Measurements from ENCODE around the gene KIR3DL3. TPM values are rescaled to one million over a fixed set of nuclear protein-coding genes. Genes with fewer than 3 reads are reported as not detected.
"Not testable (repeated sequence)": the region's sequence is repeated elsewhere in the genome, so short reads cannot be mapped to it uniquely, and the experiment has no call there.

Gene KIR3DL3
- polyA plus RNA-seq, 1 donor (not counting 4 experiments of a cell fraction or from before 2014, with no cell fraction given) = not detected

- Histone ChIP-seq H3K4me1 (ENCODE audit: control insufficient read depth, extremely low read depth, insufficient read depth, low read length) (no peaks in the 10 kb centered on the region), H3K36me3 (ENCODE audit: control insufficient read depth in 2 of 2, extremely low read depth in 1 of 2, insufficient read depth in 2 of 2, low read length in 2 of 2) (no peaks in the 10 kb centered on the region), H3K27me3 (ENCODE audit: control insufficient read depth, extremely low read depth, insufficient read depth, low read length) (no peaks in the 10 kb centered on the region), H3K9me1 (ENCODE audit: control insufficient read depth, extremely low read depth, insufficient read depth, low read length) (no peaks in the 10 kb centered on the region), H2AFZ (ENCODE audit: control insufficient read depth, low read length) (no peak overlapping the region), H3K79me2 (ENCODE audit: control insufficient read depth, insufficient read depth, low read length) (no peaks in the 10 kb centered on the region), H3K27ac (ENCODE audit: control insufficient read depth, insufficient read depth, low read length) (no peak overlapping the region), H3K9ac (ENCODE audit: control insufficient read depth, extremely low read depth, insufficient read depth, low read length) (no peak overlapping the region), H3K4me3 (ENCODE audit: control insufficient read depth in 2 of 3, extremely low read depth in 1 of 3, insufficient read depth in 2 of 3, low read depth in 1 of 3, low read length in 3 of 3) (no peak overlapping the region), H4K20me1 (ENCODE audit: control insufficient read depth, extremely low read depth, insufficient read depth, low read length) (no peaks in the 10 kb centered on the region), H3K9me3 (ENCODE audit: control insufficient read depth, low read depth, low read length) (peaks cover 8% of the 10 kb centered on the region), H3K4me2 (ENCODE audit: control insufficient read depth, extremely low read depth, insufficient read depth, low read depth, low read length) (no peak overlapping the region)
- no peak for TF ChIP-seq EZH2 (IDR thresholded peaks at IDR 0.05; ENCODE audit: low read length)
- no peak for TF ChIP-seq CTCF (optimal IDR thresholded peaks at IDR 0.05 in 1 of 3, IDR thresholded peaks at IDR 0.05 in 1 of 3, conservative IDR thresholded peaks at IDR 0.05 in 1 of 3; ENCODE audit: extremely low read depth in 1 of 3, insufficient read depth in 2 of 3, low read length in 3 of 3)
- no peak for FAIRE-seq
- dilution Hi-C loops (cut with MboI; ENCODE audit: extremely low pct_ligation_motif_present, low sequenced_read_pairs) = no loop called here
- no peak for DNase-seq (ENCODE audit: low read depth, low spot score)
Measured at GRCh38 chr19:54709212-54709948, 14.9 kb upstream of the KIR3DL3 start.

GRCh38 chr19:54709956-54710355 lies 14.3 kb upstream of the KIR3DL3 start:
- DNase-seq (ENCODE audit: low read depth, low spot score); H4K20me1 ChIP-seq (ENCODE audit: control insufficient read depth, extremely low read depth, insufficient read depth, low read length); H3K79me2 ChIP-seq (ENCODE audit: control insufficient read depth, insufficient read depth, low read length); H3K9ac ChIP-seq (ENCODE audit: control insufficient read depth, extremely low read depth, insufficient read depth, low read length); FAIRE-seq; H3K9me3 ChIP-seq (ENCODE audit: control insufficient read depth, low read depth, low read length); H3K4me3 ChIP-seq (ENCODE audit: control insufficient read depth in 2 of 3, extremely low read depth in 1 of 3, insufficient read depth in 2 of 3, low read depth in 1 of 3, low read length in 3 of 3); H3K27ac ChIP-seq (ENCODE audit: control insufficient read depth, insufficient read depth, low read length); H3K9me1 ChIP-seq (ENCODE audit: control insufficient read depth, extremely low read depth, insufficient read depth, low read length); H3K36me3 ChIP-seq (ENCODE audit: control insufficient read depth in 2 of 2, extremely low read depth in 1 of 2, insufficient read depth in 2 of 2, low read length in 2 of 2); H3K27me3 ChIP-seq (ENCODE audit: control insufficient read depth, extremely low read depth, insufficient read depth, low read length); H2AFZ ChIP-seq (ENCODE audit: control insufficient read depth, low read length); H3K4me2 ChIP-seq (ENCODE audit: control insufficient read depth, extremely low read depth, insufficient read depth, low read depth, low read length); H3K4me1 ChIP-seq (ENCODE audit: control insufficient read depth, extremely low read depth, insufficient read depth, low read length); dilution Hi-C loops (cut with MboI; ENCODE audit: extremely low pct_ligation_motif_present, low sequenced_read_pairs): not testable (repeated sequence)

GRCh38 chr19:54724644-54725043 lies 402 bp downstream of the KIR3DL3 start:
- FAIRE-seq (no peak), DNase-seq (ENCODE audit: low read depth, low spot score) (no peak)
- Histone ChIP-seq H3K9me1 (ENCODE audit: control insufficient read depth, extremely low read depth, insufficient read depth, low read length) (no peaks in the 10 kb centered on the region), H3K9me3 (ENCODE audit: control insufficient read depth, low read depth, low read length) (peaks cover 4% of the 10 kb centered on the region), H2AFZ (ENCODE audit: control insufficient read depth, low read length) (no peak overlapping the region), H3K27ac (ENCODE audit: control insufficient read depth, insufficient read depth, low read length) (no peak overlapping the region), H3K4me1 (ENCODE audit: control insufficient read depth, extremely low read depth, insufficient read depth, low read length) (no peaks in the 10 kb centered on the region), H3K79me2 (ENCODE audit: control insufficient read depth, insufficient read depth, low read length) (no peaks in the 10 kb centered on the region), H3K27me3 (ENCODE audit: control insufficient read depth, extremely low read depth, insufficient read depth, low read length) (no peaks in the 10 kb centered on the region), H4K20me1 (ENCODE audit: control insufficient read depth, extremely low read depth, insufficient read depth, low read length) (no peaks in the 10 kb centered on the region), H3K9ac (ENCODE audit: control insufficient read depth, extremely low read depth, insufficient read depth, low read length) (no peak overlapping the region), H3K36me3 (ENCODE audit: control insufficient read depth in 2 of 2, extremely low read depth in 1 of 2, insufficient read depth in 2 of 2, low read length in 2 of 2) (no peaks in the 10 kb centered on the region), H3K4me3 (ENCODE audit: control insufficient read depth in 2 of 3, extremely low read depth in 1 of 3, insufficient read depth in 2 of 3, low read depth in 1 of 3, low read length in 3 of 3) (no peak overlapping the region), H3K4me2 (ENCODE audit: control insufficient read depth, extremely low read depth, insufficient read depth, low read depth, low read length) (no peak overlapping the region)
- TF ChIP-seq CTCF (optimal IDR thresholded peaks at IDR 0.05 in 1 of 3, IDR thresholded peaks at IDR 0.05 in 1 of 3, conservative IDR thresholded peaks at IDR 0.05 in 1 of 3; ENCODE audit: extremely low read depth in 1 of 3, insufficient read depth in 2 of 3, low read length in 3 of 3) (no peak), EZH2 (IDR thresholded peaks at IDR 0.05; ENCODE audit: low read length) (no peak)
- dilution Hi-C loops (cut with MboI; ENCODE audit: extremely low pct_ligation_motif_present, low sequenced_read_pairs) = no loop called here
